GM12878 (cell line): Measurements from ENCODE around the gene MFSD6. TPM values are rescaled to one million over a fixed set of nuclear protein-coding genes. Genes with fewer than 3 reads are reported as not detected.

ENCODE experiments used
- ATAC-seq: fragments of 200-7000 bp; cut with Tn5 transposase; 3 replicates; pipeline ENCODE4 v1.9.1; 2020; ENCODE audit warnings: mild to moderate bottlenecking, moderate library complexity
- BruUV-seq: library from RNA; stranded (reverse); fragments of 400-500 nt; replicated peaks from 2 replicates; lab custom pipeline; 2021; lab: Mats Ljungman, UMichigan
- CTCF ChIA-PET: fragments of 300-600 bp; sonication (Branson Sonifier 250); formaldehyde crosslinking; extraction: SDS; loops from one replicate; lab custom pipeline; 2021; ENCODE audit warnings: inconsistent platforms; lab: Yijun Ruan, JAX
- POLR2A ChIA-PET: fragments of 350-600 bp; formaldehyde crosslinking; extraction: SDS; loops from one replicate; lab custom pipeline; 2021; ENCODE audit warnings: inconsistent platforms; lab: Charles Lee
- RAD21 ChIA-PET: fragments of 300-600 bp; sonication (Branson Sonifier 250); formaldehyde crosslinking; loops from one replicate; lab custom pipeline; 2023; ENCODE audit warnings: antibody characterized with exemption; ENCODE audit not compliant: unreplicated experiment; lab: Charles Lee
- SMC1A ChIA-PET: fragments of 300-600 bp; sonication (Branson Sonifier 250); formaldehyde crosslinking; loops from one replicate; lab custom pipeline; 2023; ENCODE audit not compliant: unreplicated experiment, uncharacterized antibody; lab: Charles Lee
- DNase-seq: peaks from one replicate; pipeline ENCODE4 v3.0.0-alpha.2; 2011; ENCODE audit warnings: low read depth, low spot score
- FAIRE-seq: peaks from 3 replicates; lab custom pipeline; 2011; peaks lifted over from hg19 to GRCh38; lab: Jason Lieb, UNC
- H2AFZ ChIP-seq: 2 replicates; pipeline ENCODE4 v1.6.0; 2011; ENCODE audit warnings: low read depth, low read length, control low read depth; ENCODE audit not compliant: control insufficient read depth
- H3K27ac ChIP-seq: 2 replicates; pipeline ENCODE4 v1.5.1; 2011; ENCODE audit warnings: control low read depth; ENCODE audit not compliant: control insufficient read depth, insufficient read depth
- H3K27me3 ChIP-seq, 2 experiments: replicated peaks in 1 of 2; 2 replicates each; pipeline versions ENCODE4 v1.6.0 to v1.6.1; 2011; ENCODE audit warnings: low read length in 1 of 2; ENCODE audit not compliant: control insufficient read depth in 2 of 2, insufficient read depth in 2 of 2
- H3K36me3 ChIP-seq, 2 experiments: 2 replicates each; pipeline ENCODE4 v1.5.1; 2011; ENCODE audit warnings: low read length in 1 of 2; ENCODE audit not compliant: control insufficient read depth in 2 of 2, insufficient read depth in 2 of 2
- H3K4me1 ChIP-seq: 2 replicates; pipeline ENCODE4 v1.6.1; 2011; ENCODE audit warnings: mild to moderate bottlenecking, low read length, moderate library complexity, mixed read lengths; ENCODE audit not compliant: control insufficient read depth, insufficient read depth
- H3K4me2 ChIP-seq: 2 replicates; pipeline ENCODE4 v1.6.0; 2011; ENCODE audit warnings: control low read depth; ENCODE audit not compliant: control insufficient read depth, insufficient read depth
- H3K4me3 ChIP-seq: fragments of 200-600 bp; sonication (generic); 2 replicates; pipeline ENCODE4 v1.5.1; 2016
- H3K79me2 ChIP-seq: 2 replicates; pipeline ENCODE4 v1.6.0; 2011; ENCODE audit warnings: low read length; ENCODE audit not compliant: control insufficient read depth, insufficient read depth
- H3K9ac ChIP-seq: 2 replicates; pipeline ENCODE4 v1.8.0; 2011; ENCODE audit warnings: low read length, control low read depth, mixed read lengths; ENCODE audit not compliant: control insufficient read depth, insufficient read depth
- H3K9me3 ChIP-seq: replicated peaks from 3 replicates; pipeline ENCODE4 v1.5.1; 2011; ENCODE audit warnings: mild to moderate bottlenecking, low read length; ENCODE audit not compliant: control insufficient read depth, insufficient read depth
- H4K20me1 ChIP-seq: 2 replicates; pipeline ENCODE4 v1.6.0; 2011; ENCODE audit not compliant: control insufficient read depth, insufficient read depth
- BMI1 ChIP-seq: fragments of 450-650 bp; IDR thresholded peaks from 2 replicates; pipeline ENCODE4 v1.6.1; 2016; ENCODE audit warnings: mild to moderate bottlenecking, moderate library complexity, borderline replicate concordance
- FOXM1 ChIP-seq: IDR thresholded peaks from 2 replicates; pipeline ENCODE4 v1.6.1; 2012; ENCODE audit warnings: low read depth, mild to moderate bottlenecking, inconsistent platforms, low read length, moderate library complexity
- IKZF2 ChIP-seq, 2 experiments: fragments of 450-650 bp; IDR thresholded peaks; 2 replicates each; pipeline ENCODE4 v1.6.1; 2017; ENCODE audit warnings: mild to moderate bottlenecking in 2 of 2, moderate library complexity in 2 of 2
- JUNB ChIP-seq: IDR thresholded peaks from 2 replicates; pipeline ENCODE4 v1.6.1; 2016; ENCODE audit warnings: antibody characterized with exemption, mild to moderate bottlenecking
- MXI1 ChIP-seq: fragments of 150-350 bp; IDR thresholded peaks from 2 replicates; pipeline ENCODE4 v1.6.1; 2011; ENCODE audit warnings: low read depth, mild to moderate bottlenecking, inconsistent platforms, low read length, improper control_type of control experiment
- NFYB ChIP-seq: IDR thresholded peaks from 2 replicates; pipeline ENCODE4 v1.6.1; 2011; ENCODE audit warnings: low read depth, mild to moderate bottlenecking, low read length, improper control_type of control experiment, moderate library complexity; ENCODE audit not compliant: insufficient read depth
- PAX5 ChIP-seq: IDR thresholded peaks from 2 replicates; pipeline ENCODE4 v1.6.1; 2011; ENCODE audit warnings: low read depth, low read length, borderline replicate concordance
- PRDM15 ChIP-seq: fragments of 450-650 bp; formaldehyde crosslinking; IDR thresholded peaks from 2 replicates; pipeline ENCODE4 v1.4.0; 2020; ENCODE audit warnings: mild to moderate bottlenecking, moderate library complexity
- RELB ChIP-seq: fragments of 450-650 bp; IDR thresholded peaks from 2 replicates; pipeline ENCODE4 v1.6.1; 2017; ENCODE audit warnings: low read depth, mild to moderate bottlenecking, moderate library complexity
- REST ChIP-seq: IDR thresholded peaks from 2 replicates; pipeline ENCODE4 v1.6.1; 2012; ENCODE audit warnings: mild to moderate bottlenecking, low read depth, low read length
- YBX1 ChIP-seq: fragments of 450-650 bp; IDR thresholded peaks from 2 replicates; pipeline ENCODE4 v1.6.1; 2016; ENCODE audit warnings: antibody characterized with exemption
- WGBS: methylation state at CpG from one replicate; pipeline ENCODE4 v1.1.6; 2016; ENCODE audit warnings: low lambda C conversion rate; ENCODE audit not compliant: insufficient replicate concordance, insufficient coverage; ENCODE audit errors: missing lambda C conversion rate; 5-methylcytosine and 5-hydroxymethylcytosine counted together
- in situ Hi-C: fragments of 300-500 bp; cut with MboI; formaldehyde crosslinking; loops from 9 replicates; pipeline ENCODE4 v1.14.3; 2018; ENCODE audit warnings: mixed read lengths
- intact Hi-C: fragments of 100-400 bp; cut with micrococcal nuclease; formaldehyde crosslinking; loops from one replicate; pipeline ENCODE4 v1.14.2; 2022; ENCODE audit not compliant: unreplicated experiment
- polyA plus RNA-seq, 11 experiments: library from polyadenylated mRNA; depleted of rRNA in 4 of 11; unstranded in 6 of 11; stranded (reverse) in 5 of 11; fragments of >200 nt; fragmentation: Nextera tagmentation in 4 of 11; fragmentation: Illumina TruSeq in 1 of 11; extraction: Ambion mirVana in 4 of 11; extraction: Trizol in 1 of 11; gene quantifications; 1 replicate in 1 of 11; 2 replicates in 10 of 11; pipeline versions ENCODE4 v1.2.1 to v1.2.3, GENCODE V29; 2011 to 2016; ENCODE audit warnings: inconsistent platforms in 2 of 11, missing spikeins in 2 of 11, low read depth in 1 of 11
- total RNA-seq, 4 experiments: library from RNA; depleted of rRNA in 3 of 4; stranded (reverse); fragments of >200 nt in 3 of 4; fragmentation: Illumina TruSeq in 1 of 4; extraction: Trizol in 1 of 4; gene quantifications; 2 replicates each; pipeline versions ENCODE4 v1.2.1 to v1.2.3, GENCODE V29; 2013 to 2021

Gene MFSD6
- total and polyA plus RNA-seq, 10 of the 15 experiments (the other 5 are each of a cell fraction or from before 2014, with no cell fraction given): 6.7 to 42.6 (median 24.2) TPM

GRCh38 chr2:190528521-190529001 is 120.4 kb downstream of the MFSD6 start:
- ChIA-PET CTCF (interaction anchor here (2.2 to 3.2 kb wide), 2 partner anchors 11 to 152 kb away, joined by 12 to 19 read pairs; no protein-coding TSS in a partner anchor), POLR2A (interaction anchor here (1.4 to 2.9 kb wide), 2 partner anchors 12 to 150 kb away, joined by 5 to 10 read pairs; no protein-coding TSS in a partner anchor), SMC1A (interaction anchor here (0.9 to 3.9 kb wide), 8 partner anchors 13 to 153 kb away, joined by 3 to 36 read pairs (median 4); no protein-coding TSS in a partner anchor), RAD21 (interaction anchor here (1.2 to 5.8 kb wide), 3 partner anchors 12 to 152 kb away, joined by 3 to 36 read pairs (median 10); no protein-coding TSS in a partner anchor)
- H3K27me3 ChIP-seq: no peaks in the 10 kb centered on the region
- H4K20me1 ChIP-seq: no peaks in the 10 kb centered on the region
- no peak for TF ChIP-seq BMI1
- no peak for TF ChIP-seq YBX1
- no peak for TF ChIP-seq PAX5
- no peak for TF ChIP-seq JUNB
- no peak for TF ChIP-seq NFYB
- 0 out of 2 replicates have a peak, but pooled peaks have one; percentile 17 for TF ChIP-seq RELB
- no peak for TF ChIP-seq PRDM15 (CRISPR knock-in tag)
- TF ChIP-seq REST: peak; percentile 53
- no peak for TF ChIP-seq FOXM1
- TF ChIP-seq MXI1: no peak
- no peak for TF ChIP-seq IKZF2 (IDR thresholded peaks at IDR 0.05)
- no peak overlapping the region for H3K9ac ChIP-seq
- intact Hi-C loops (loop anchor here (5.0 kb wide), 1 partner anchor 274 kb away; no protein-coding TSS in a partner anchor), in situ Hi-C loops (no loop called here)
- no peak overlapping the region for H3K4me3 ChIP-seq
- no peak overlapping the region for H3K27ac ChIP-seq
- no TSS peak for BruUV-seq
- peaks cover 26% of the 10 kb centered on the region for H3K79me2 ChIP-seq
- H3K4me1 ChIP-seq: peaks cover 44% of the 10 kb centered on the region
- FAIRE-seq: no peak
- H2AFZ ChIP-seq: no peak overlapping the region
- 0 out of 2 replicates have a peak overlapping the region, but pooled peaks have one; percentile 11 for H3K4me2 ChIP-seq
- ATAC-seq: peak; percentile 6; the same call in 1 of the 3 replicates
- H3K36me3 ChIP-seq: no peaks in the 10 kb centered on the region
- no peaks in the 10 kb centered on the region for H3K9me3 ChIP-seq
- WGBS: 100% methylated on average over 1 of the region's 1 CpG
- no peak for DNase-seq
